WTC11 (cell line): ENCODE data around the gene KIF6. TPM values are rescaled to one million over a fixed set of nuclear protein-coding genes. Genes with fewer than 3 reads are reported as not detected.

Experiments
- ATAC-seq: fragments of 200-7000 bp; cut with Tn5 transposase; 2 replicates; pipeline ENCODE4 v1.10.0; 2021; ENCODE audit warnings: mild to moderate bottlenecking, moderate library complexity
- CTCF ChIA-PET: fragments of 300-600 bp; sonication (Branson Sonifier 250); formaldehyde crosslinking; loops from one replicate; lab custom pipeline; 2021; ENCODE audit warnings: antibody characterized with exemption; lab: Charles Lee
- POLR2A ChIA-PET: fragments of 350-600 bp; sonication (Branson Sonifier 250); formaldehyde crosslinking; loops from one replicate; lab custom pipeline; 2021; ENCODE audit warnings: antibody characterized with exemption; lab: Charles Lee
- DNase-seq: peaks from one replicate; pipeline ENCODE4 v3.0.0; 2021; ENCODE audit warnings: low spot score
- H3K27ac Mint-ChIP-seq: 2 replicates; pipeline ENCODE4 v1.8.0; 2021; ENCODE audit warnings: mixed read lengths
- H3K27me3 Mint-ChIP-seq: 2 replicates; pipeline ENCODE4 v1.8.0; 2021; ENCODE audit warnings: low read depth, mild to moderate bottlenecking, moderate library complexity, mixed read lengths
- H3K36me3 Mint-ChIP-seq: 2 replicates; pipeline ENCODE4 v1.8.0; 2021; ENCODE audit warnings: mixed read lengths
- H3K4me1 Mint-ChIP-seq: 2 replicates; pipeline ENCODE4 v1.8.0; 2022; ENCODE audit warnings: mixed read lengths
- H3K4me3 Mint-ChIP-seq: 2 replicates; pipeline ENCODE4 v1.8.0; 2021; ENCODE audit warnings: mild to moderate bottlenecking, moderate library complexity, mixed read lengths
- H3K9me3 Mint-ChIP-seq: 2 replicates; pipeline ENCODE4 v1.8.0; 2021; ENCODE audit warnings: mixed read lengths
- ARID4B ChIP-seq: sonication (generic); formaldehyde crosslinking; IDR thresholded peaks from 2 replicates; pipeline ENCODE4 v1.8.0; 2023; ENCODE audit warnings: missing genetic modification reagents, mild to moderate bottlenecking, borderline replicate concordance
- CTCF ChIP-seq: fragments of 200-600 bp; IDR thresholded peaks from 2 replicates; pipeline ENCODE4 v1.8.0; 2022; ENCODE audit warnings: antibody characterized with exemption
- ERG ChIP-seq: fragments of 250-450 bp; sonication (Bioruptor Pico); IDR thresholded peaks from 2 replicates; pipeline ENCODE4 v1.8.0; 2021; ENCODE audit warnings: mild to moderate bottlenecking
- GTF2I ChIP-seq: fragments of 250-450 bp; sonication (Bioruptor Pico); conservative IDR thresholded peaks from 2 replicates; pipeline ENCODE4 v1.4.0; 2021; ENCODE audit warnings: mild to moderate bottlenecking
- JAZF1 ChIP-seq: fragments of 250-450 bp; sonication (Bioruptor Pico); IDR thresholded peaks from 2 replicates; pipeline ENCODE4 v1.9.0; 2021; ENCODE audit warnings: moderate library complexity, mild to moderate bottlenecking, inconsistent platforms
- ZNF423 ChIP-seq: fragments of 250-450 bp; sonication (Bioruptor Pico); IDR thresholded peaks from 2 replicates; pipeline ENCODE4 v2.1.2; 2022; ENCODE audit warnings: mild to moderate bottlenecking, moderate library complexity
- ZSCAN18 ChIP-seq: fragments of 250-450 bp; sonication (Bioruptor Pico); IDR thresholded peaks from 2 replicates; pipeline ENCODE4 v2.1.2; 2022; ENCODE audit warnings: mild to moderate bottlenecking, moderate library complexity
- total RNA-seq: library from RNA; stranded (reverse); gene quantifications from 3 replicates; pipeline ENCODE4 v1.2.3, GENCODE V29; 2021

The KIF6 gene
- total RNA-seq, 1 experiment from 2014 or later: 0.57 TPM

- ATAC-seq (peak; percentile 35; the same call in 1 of the 2 replicates), DNase-seq (no peak)
- H3K27me3 Mint-ChIP-seq: no peaks in the 10 kb centered on the region; the same call in 1 of the 2 replicates
- 0 out of 2 replicates have a peak overlapping the region, but pooled peaks have one; percentile 25 for H3K27ac Mint-ChIP-seq
- H3K9me3 Mint-ChIP-seq: no peaks in the 10 kb centered on the region
- peaks cover 20% of the 10 kb centered on the region for H3K4me1 Mint-ChIP-seq
- ChIA-PET POLR2A (interaction anchor here (0.6 kb wide), 1 partner anchor 24 kb away, joined by 3 read pairs; no protein-coding TSS in a partner anchor), CTCF (interaction anchor here (1.0 to 1.2 kb wide), 4 partner anchors 19 to 58 kb away, joined by 3 to 4 read pairs (median 4); no protein-coding TSS in a partner anchor)
- TF ChIP-seq ERG (no peak), ZNF423 (no peak), JAZF1 (CRISPR knock-in tag) (no peak), ZSCAN18 (CRISPR knock-in tag) (no peak)
- H3K36me3 Mint-ChIP-seq: no peaks in the 10 kb centered on the region
- no peak overlapping the region for H3K4me3 Mint-ChIP-seq
These were observed 305.6 kb downstream of the KIF6 start for GRCh38 chr6:39419607-39420006.

GRCh38 chr6:39417440-39417839 lies 307.8 kb downstream of the KIF6 start:
- Mint-ChIP-seq H3K27me3 (no peaks in the 10 kb centered on the region; the same call in 1 of the 2 replicates), H3K4me3 (no peak overlapping the region), H3K27ac (no peak overlapping the region), H3K36me3 (no peaks in the 10 kb centered on the region), H3K4me1 (peaks cover 23% of the 10 kb centered on the region), H3K9me3 (no peaks in the 10 kb centered on the region)
- ATAC-seq (no peak), DNase-seq (no peak)
- ChIA-PET POLR2A (no interaction called here), CTCF (no interaction called here)
- TF ChIP-seq ARID4B (CRISPR knock-in tag) (no peak), CTCF (no peak), GTF2I (no peak)

GRCh38 chr6:39416728-39417127 lies 308.5 kb downstream of the KIF6 start:
- H3K4me1 Mint-ChIP-seq: peaks cover 23% of the 10 kb centered on the region
- TF ChIP-seq ARID4B (CRISPR knock-in tag): no peak
- DNase-seq: no peak
- ATAC-seq: peak; percentile 83
- H3K9me3 Mint-ChIP-seq: no peaks in the 10 kb centered on the region
- CTCF ChIA-PET: interaction anchor here (0.5 kb wide), 1 partner anchor 263 kb away, joined by 3 read pairs; no protein-coding TSS in a partner anchor
- H3K4me3 Mint-ChIP-seq: no peak overlapping the region
- no peaks in the 10 kb centered on the region for H3K36me3 Mint-ChIP-seq
- POLR2A ChIA-PET: no interaction called here
- H3K27ac Mint-ChIP-seq: no peak overlapping the region
- H3K27me3 Mint-ChIP-seq: no peaks in the 10 kb centered on the region
